GM18502 (cell line): Measurements from ENCODE around the gene AIM2.

Experiments used
- ATAC-seq: cut with Tn5 transposase; IDR thresholded peaks from one replicate; pipeline ENCODE4 v1.9.1; 2021; ENCODE audit warnings: mild to moderate bottlenecking; ENCODE audit not compliant: unreplicated experiment, poor library complexity

Gene AIM2

GRCh38 chr1:159025043-159025442, 51.5 kb downstream of the AIM2 start:
- no peak for ATAC-seq

GRCh38 chr1:159023723-159024122, 52.8 kb downstream of the AIM2 start:
- no peak for ATAC-seq

GRCh38 chr1:159015440-159015909, 61.1 kb downstream of the AIM2 start:
- ATAC-seq: peak; percentile 95

GRCh38 chr1:159014851-159015250, 61.7 kb downstream of the AIM2 start:
- ATAC-seq: no peak

GRCh38 chr1:159014003-159014571, 62.5 kb downstream of the AIM2 start:
- no peak for ATAC-seq

- peak; percentile 25 for ATAC-seq
These were observed 64.1 kb downstream of the AIM2 start for GRCh38 chr1:159012495-159012894.
